Measurements from ENCODE around the gene HRAS. TPM values are rescaled to one million over a fixed set of nuclear protein-coding genes. Genes with fewer than 3 reads are reported as not detected.

The HRAS gene
- total and polyA plus RNA-seq, 2 donors (not counting 1 experiment from before 2014, with no cell fraction given), result 63.5 to 86.0 TPM

- H3K4me3 Mint-ChIP-seq, result peak overlapping the region; percentile 83
- peaks cover 0 to 4% (median 1%) of the 10 kb centered on the region in 4 experiments for H3K27me3 ChIP-seq (replicated peaks in 1 of 4; ENCODE audit: control extremely low read depth in 1 of 4, control insufficient read depth in 3 of 4, insufficient read depth in 4 of 4, low read length in 3 of 4)
- peaks cover 14% of the 10 kb centered on the region for H4K20me1 ChIP-seq (ENCODE audit: control insufficient read depth, insufficient read depth, low read length, poor library complexity, severe bottlenecking)
- DNase-seq (no peak), ATAC-seq (ENCODE audit: low read depth) (peak; percentile 1)
- peak overlapping the region; percentile 84 for H3K27ac Mint-ChIP-seq
- no peak overlapping the region for H3K27ac ChIP-seq (ENCODE audit: low read length in 2 of 2)
- no peaks in the 10 kb centered on the region for H3K9me3 Mint-ChIP-seq (ENCODE audit: insufficient read depth)
- no peaks in the 10 kb centered on the region for H3K9me3 ChIP-seq (ENCODE audit: control extremely low read depth in 1 of 3, control insufficient read depth in 2 of 3, insufficient read depth in 1 of 3, low read length in 2 of 3)
- POLR2A ChIA-PET, result interaction anchor here (1.9 to 2.1 kb wide), 2 partner anchors 8 to 32 kb away, joined by 7 to 10 read pairs; partner anchors contain the start of genes HRAS and PHRF1
- H3K4me1 Mint-ChIP-seq, result peaks cover 9% of the 10 kb centered on the region
- H3K36me3 ChIP-seq (replicated peaks in 1 of 2; ENCODE audit: control extremely low read depth in 1 of 2, control insufficient read depth in 1 of 2, extremely low read depth in 1 of 2, insufficient read depth in 2 of 2, low read length in 1 of 2), result no peaks in the 10 kb centered on the region
- peak overlapping the region; percentile 54 for H3K9ac ChIP-seq (ENCODE audit: low read length)
- H3K4me1 ChIP-seq (ENCODE audit: control insufficient read depth in 2 of 2, insufficient read depth in 2 of 2, low read length in 2 of 2), result peaks cover 10 to 13% of the 10 kb centered on the region in 2 donors
- WGBS (ENCODE audit: insufficient coverage), result 38% methylated on average over 41 of the region's 41 CpGs
- H2AFZ ChIP-seq (ENCODE audit: insufficient read depth, low read depth, low read length, poor library complexity, severe bottlenecking), result peak overlapping the region; percentile 58
- peak overlapping the region in 3 of 5 experiments; percentile 32 to 85 (median 44) for H3K4me3 ChIP-seq (ENCODE audit: control extremely low read depth in 1 of 5, extremely low read depth in 1 of 5, insufficient read depth in 1 of 5, low read depth in 2 of 5, low read length in 4 of 5)
- H3K4me2 ChIP-seq (replicated peaks; ENCODE audit: low read depth, low read length, poor library complexity, severe bottlenecking), result peak overlapping the region; percentile 97
- intact Hi-C loops (cut with micrococcal nuclease), result loop anchor here (1.0 to 5.0 kb wide), 6 partner anchors 7 to 130 kb away; partner anchors contain the start of genes DEAF1, LMNTD2, LRRC56 and PHRF1
- peaks cover 3% of the 10 kb centered on the region for H3K79me2 ChIP-seq (ENCODE audit: control insufficient read depth, insufficient read depth, low read length)
- CTCF ChIA-PET, result interaction anchor here (1.4 to 1.7 kb wide), 3 partner anchors 10 to 181 kb away, joined by 3 to 4 read pairs (median 4); no protein-coding TSS in a partner anchor
- no peak for TF ChIP-seq CTCF (IDR thresholded peaks at IDR 0.05)
- no peak for TF ChIP-seq EZH2 (IDR thresholded peaks at IDR 0.05; ENCODE audit: borderline replicate concordance, insufficient read depth, low read depth, low read length, poor library complexity, severe bottlenecking)
- H3K27me3 Mint-ChIP-seq, result no peaks in the 10 kb centered on the region
These were observed 32.4 kb upstream of the HRAS start for GRCh38 chr11:567629-568292.

Data from B cell (primary cell).